Activated CD4-positive, alpha-beta memory T cell treated with anti-CD3 and anti-CD28 coated beads for 36 hours (primary cell): ENCODE measurements around the gene PGLYRP3. TPM values are rescaled to one million over a fixed set of nuclear protein-coding genes. Genes with fewer than 3 reads are reported as not detected.

Source experiments
- CTCF ChIA-PET: fragments of 350-600 bp; sonication (Branson Sonifier 250); formaldehyde crosslinking; loops from one replicate; lab custom pipeline; 2021; ENCODE audit warnings: antibody characterized with exemption, inconsistent platforms; lab: Charles Lee
- POLR2A ChIA-PET: fragments of 350-600 bp; sonication (Branson Sonifier 250); formaldehyde crosslinking; loops from one replicate; lab custom pipeline; 2021; ENCODE audit warnings: antibody characterized with exemption; lab: Charles Lee
- DNase-seq: peaks from one replicate; pipeline ENCODE4 v3.0.0-alpha.2; 2020
- H3K27ac Mint-ChIP-seq: one replicate; pipeline ENCODE4 v1.8.0; 2021; ENCODE audit warnings: mixed read lengths
- H3K27me3 Mint-ChIP-seq: one replicate; pipeline ENCODE4 v1.8.0; 2021; ENCODE audit warnings: mixed read lengths
- H3K36me3 Mint-ChIP-seq: one replicate; pipeline ENCODE4 v1.8.0; 2021; ENCODE audit warnings: mixed read lengths
- H3K4me1 Mint-ChIP-seq: one replicate; pipeline ENCODE4 v1.8.0; 2021; ENCODE audit warnings: low read depth, mixed read lengths
- H3K4me3 Mint-ChIP-seq: one replicate; pipeline ENCODE4 v1.8.0; 2021; ENCODE audit warnings: mild to moderate bottlenecking, mixed read lengths
- H3K9me3 Mint-ChIP-seq: one replicate; pipeline ENCODE4 v1.8.0; 2021; ENCODE audit warnings: mixed read lengths
- intact Hi-C: fragments of 100-400 bp; cut with micrococcal nuclease; formaldehyde crosslinking; loops from one replicate; pipeline ENCODE4 v1.15.1; 2023
- total RNA-seq, 2 experiments: library from RNA; stranded (reverse); gene quantifications; one replicate each; pipeline ENCODE4 v1.2.3, GENCODE V29; 2021

Gene PGLYRP3, protein sequence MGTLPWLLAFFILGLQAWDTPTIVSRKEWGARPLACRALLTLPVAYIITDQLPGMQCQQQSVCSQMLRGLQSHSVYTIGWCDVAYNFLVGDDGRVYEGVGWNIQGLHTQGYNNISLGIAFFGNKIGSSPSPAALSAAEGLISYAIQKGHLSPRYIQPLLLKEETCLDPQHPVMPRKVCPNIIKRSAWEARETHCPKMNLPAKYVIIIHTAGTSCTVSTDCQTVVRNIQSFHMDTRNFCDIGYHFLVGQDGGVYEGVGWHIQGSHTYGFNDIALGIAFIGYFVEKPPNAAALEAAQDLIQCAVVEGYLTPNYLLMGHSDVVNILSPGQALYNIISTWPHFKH
- total RNA-seq, result not detected

DNA sequence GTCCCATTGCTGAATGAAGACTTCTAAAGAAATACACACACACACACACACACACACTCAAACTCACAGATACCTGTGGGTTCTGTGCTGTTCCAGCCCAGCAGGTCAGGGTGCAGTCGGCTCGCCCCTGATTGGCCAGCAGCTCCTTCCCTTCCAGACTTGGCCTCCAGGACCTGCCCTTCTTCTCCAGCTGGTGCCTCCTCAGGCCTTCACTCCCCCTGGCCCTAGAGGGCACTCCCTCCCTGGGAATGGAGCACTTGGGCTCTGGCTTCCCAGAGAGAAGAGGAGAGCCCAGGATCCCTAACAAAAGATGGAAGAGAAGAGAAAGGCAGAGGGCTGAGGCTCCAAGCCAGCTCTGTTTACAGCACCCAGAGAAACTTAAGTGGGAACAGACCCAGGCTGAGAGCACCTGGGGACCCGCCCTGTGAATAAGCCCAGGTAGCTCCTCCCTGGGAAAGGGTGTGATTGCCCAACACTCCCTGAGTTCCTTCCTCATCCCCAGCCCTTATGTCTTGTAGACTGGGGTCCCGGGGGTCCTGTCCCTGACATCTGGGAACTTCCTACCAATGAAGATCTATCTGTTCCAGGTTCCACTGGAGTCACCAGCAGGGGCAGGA, at the start of gene PGLYRP3:
TSS of gene PGLYRP3 (minus strand) at position 383 of the 617 bp plus-strand sequence. CDS start 2,287 bp downstream, outside the sequence.
- H3K36me3 Mint-ChIP-seq, result no peaks in the 10 kb centered on the region
- no peak within 1 kb of the TSS for H3K4me3 Mint-ChIP-seq
- no peak for DNase-seq
- H3K27me3 Mint-ChIP-seq, result peaks cover 7% of the 10 kb centered on the region
- H3K4me1 Mint-ChIP-seq, result no peaks in the 10 kb centered on the region
- ChIA-PET POLR2A (no interaction called here), CTCF (interaction anchor here (1.1 kb wide), 1 partner anchor 40 kb away, joined by 3 read pairs; no protein-coding TSS in a partner anchor)
- no peak within 1 kb of the TSS for H3K27ac Mint-ChIP-seq
- H3K9me3 Mint-ChIP-seq, result peaks cover 2% of the 10 kb centered on the region
- intact Hi-C loops, result no loop called here

DNA sequence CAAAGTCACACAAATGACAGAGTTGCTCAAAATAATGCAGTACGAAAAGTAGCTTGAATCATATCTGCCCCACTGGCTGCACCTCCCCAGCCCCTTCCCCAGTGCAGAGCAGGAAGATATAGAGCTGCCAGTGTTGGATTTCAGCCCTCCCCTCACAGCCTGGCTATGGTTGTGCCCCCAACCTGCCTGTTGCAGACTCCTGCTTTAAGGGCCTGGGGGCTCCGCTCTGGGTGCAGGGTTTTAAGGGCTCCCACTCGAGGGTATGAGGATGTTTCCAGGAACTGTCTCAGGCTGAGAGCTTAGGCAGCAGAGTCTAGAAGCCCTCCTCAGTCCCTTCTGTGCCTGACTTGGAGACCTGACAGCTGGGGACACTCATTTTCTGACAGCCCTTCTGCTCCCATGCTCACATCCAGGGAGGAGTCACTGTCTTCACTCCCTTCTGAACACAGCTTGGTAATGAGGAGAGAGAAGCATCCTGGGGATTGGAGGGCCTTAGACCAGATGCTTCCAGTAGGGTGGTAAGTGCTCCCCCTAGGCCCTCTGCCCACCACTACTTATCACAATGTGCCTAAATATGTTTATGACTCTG, 49.5 kb upstream of the PGLYRP3 start:
- intact Hi-C loops, result no loop called here
- H3K4me1 Mint-ChIP-seq, result peaks cover 8% of the 10 kb centered on the region

DNA sequence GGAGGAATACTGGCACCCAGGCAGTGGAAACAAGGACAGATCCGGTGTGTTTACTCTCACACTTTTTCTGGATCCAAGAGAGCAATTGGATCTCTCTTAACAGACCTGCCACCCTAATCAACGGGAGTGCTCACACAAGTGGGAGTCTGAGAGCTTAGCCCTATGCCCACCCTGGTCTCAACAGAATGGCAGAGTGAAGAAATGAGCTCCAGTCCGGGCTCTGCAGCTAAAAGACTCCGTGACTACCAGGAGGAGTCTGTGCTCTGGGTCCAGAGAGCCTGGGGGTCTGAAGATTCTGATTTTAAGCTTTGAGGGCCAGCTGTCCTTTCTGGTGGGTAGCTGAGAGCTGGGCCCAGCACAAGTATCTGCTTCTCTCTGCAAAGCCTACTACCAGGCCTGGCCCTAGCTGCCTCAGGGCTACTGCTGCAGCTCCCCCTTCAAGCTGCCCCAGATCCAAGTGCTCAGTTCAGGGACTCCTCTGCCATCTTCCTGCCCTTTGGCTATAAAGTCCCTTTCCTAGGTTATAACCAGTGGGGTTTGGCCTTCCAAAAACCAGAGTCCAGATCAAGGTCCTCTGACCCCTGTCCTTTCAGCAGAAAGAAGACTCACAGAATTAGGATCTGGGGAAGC, 48.8 kb upstream of the PGLYRP3 start:
- no peak for DNase-seq
- Mint-ChIP-seq H3K27me3 (peaks cover 6% of the 10 kb centered on the region), H3K4me1 (peaks cover 13% of the 10 kb centered on the region), H3K4me3 (no peak overlapping the region), H3K36me3 (no peaks in the 10 kb centered on the region), H3K9me3 (no peaks in the 10 kb centered on the region), H3K27ac (no peak overlapping the region)
- intact Hi-C loops, result no loop called here
- CTCF ChIA-PET, result interaction anchor here (0.9 to 1.5 kb wide), 3 partner anchors 8 to 133 kb away, joined by 3 to 5 read pairs (median 3); no protein-coding TSS in a partner anchor
- POLR2A ChIA-PET, result no interaction called here

More for the DNA sequence above, 49.5 kb upstream of the PGLYRP3 start:
- CTCF ChIA-PET, result interaction anchor here (1.2 to 1.5 kb wide), 2 partner anchors 104 to 133 kb away, joined by 3 to 5 read pairs; no protein-coding TSS in a partner anchor
- POLR2A ChIA-PET, result no interaction called here
- H3K36me3 Mint-ChIP-seq, result no peaks in the 10 kb centered on the region
- H3K4me3 Mint-ChIP-seq, result no peak overlapping the region
- H3K9me3 Mint-ChIP-seq, result no peaks in the 10 kb centered on the region
- peaks cover 6% of the 10 kb centered on the region for H3K27me3 Mint-ChIP-seq
- DNase-seq, result no peak
- H3K27ac Mint-ChIP-seq, result no peak overlapping the region

DNA sequence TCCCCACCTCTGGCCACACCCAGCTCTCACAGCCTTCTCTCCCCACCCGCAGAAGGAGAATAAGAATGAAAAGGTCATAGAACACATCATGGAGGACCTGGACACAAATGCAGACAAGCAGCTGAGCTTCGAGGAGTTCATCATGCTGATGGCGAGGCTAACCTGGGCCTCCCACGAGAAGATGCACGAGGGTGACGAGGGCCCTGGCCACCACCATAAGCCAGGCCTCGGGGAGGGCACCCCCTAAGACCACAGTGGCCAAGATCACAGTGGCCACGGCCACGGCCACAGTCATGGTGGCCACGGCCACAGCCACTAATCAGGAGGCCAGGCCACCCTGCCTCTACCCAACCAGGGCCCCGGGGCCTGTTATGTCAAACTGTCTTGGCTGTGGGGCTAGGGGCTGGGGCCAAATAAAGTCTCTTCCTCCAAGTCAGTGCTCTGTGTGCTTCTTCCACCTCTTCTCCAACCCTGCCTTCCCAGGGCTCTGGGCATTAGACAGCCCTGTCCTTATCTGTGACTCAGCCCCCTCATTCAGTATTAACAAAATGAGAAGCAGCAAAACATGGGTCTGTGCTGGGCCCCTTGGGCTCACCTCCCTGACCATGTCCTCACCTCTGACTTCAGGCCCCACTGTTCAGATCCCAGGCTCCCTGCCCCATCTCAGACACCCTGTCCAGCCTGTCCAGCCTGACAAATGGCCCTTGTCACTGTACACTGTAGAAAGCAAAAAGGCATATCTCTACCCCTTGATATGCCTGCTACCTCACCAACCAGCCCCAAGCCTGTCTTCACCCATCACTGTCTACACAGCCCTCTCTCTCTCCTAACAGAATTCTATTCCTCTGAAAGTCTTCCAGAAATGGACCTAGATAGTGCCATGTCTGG, 48.1 kb upstream of the PGLYRP3 start:
- ChIA-PET CTCF (interaction anchor here (0.9 kb wide), 1 partner anchor 8 kb away, joined by 3 read pairs; no protein-coding TSS in a partner anchor), POLR2A (no interaction called here)
- H3K27me3 Mint-ChIP-seq, result peaks cover 4% of the 10 kb centered on the region
- DNase-seq, result no peak
- H3K9me3 Mint-ChIP-seq, result no peaks in the 10 kb centered on the region
- H3K27ac Mint-ChIP-seq, result no peak overlapping the region
- H3K4me1 Mint-ChIP-seq, result peaks cover 13% of the 10 kb centered on the region
- H3K4me3 Mint-ChIP-seq, result no peak overlapping the region
- intact Hi-C loops, result no loop called here
- no peaks in the 10 kb centered on the region for H3K36me3 Mint-ChIP-seq

DNA sequence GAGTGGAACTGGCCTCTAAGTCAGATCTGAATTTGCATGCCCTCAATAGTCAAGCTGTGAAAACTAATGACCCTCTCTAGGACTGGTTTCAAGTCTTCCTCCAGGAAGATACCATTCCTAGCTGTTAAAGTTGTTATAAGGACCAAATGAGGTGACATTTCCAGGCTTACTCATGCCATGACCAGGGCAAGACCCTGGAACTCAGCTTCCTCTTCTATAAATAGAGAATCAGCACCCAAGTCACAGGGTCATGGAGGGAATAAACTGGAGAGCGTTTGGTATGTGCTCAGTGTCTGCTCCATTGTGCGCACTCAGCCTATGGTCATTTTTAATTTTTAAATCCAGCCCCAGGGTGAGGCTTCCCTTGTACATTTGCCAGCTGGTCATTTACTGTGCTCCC, 47.4 kb upstream of the PGLYRP3 start:
- Mint-ChIP-seq H3K27ac (no peak overlapping the region), H3K4me3 (no peak overlapping the region), H3K27me3 (peaks cover 3% of the 10 kb centered on the region), H3K4me1 (peaks cover 13% of the 10 kb centered on the region), H3K36me3 (no peaks in the 10 kb centered on the region), H3K9me3 (no peaks in the 10 kb centered on the region)
- ChIA-PET POLR2A (no interaction called here), CTCF (no interaction called here)
- DNase-seq, result no peak
- intact Hi-C loops, result no loop called here

DNA sequence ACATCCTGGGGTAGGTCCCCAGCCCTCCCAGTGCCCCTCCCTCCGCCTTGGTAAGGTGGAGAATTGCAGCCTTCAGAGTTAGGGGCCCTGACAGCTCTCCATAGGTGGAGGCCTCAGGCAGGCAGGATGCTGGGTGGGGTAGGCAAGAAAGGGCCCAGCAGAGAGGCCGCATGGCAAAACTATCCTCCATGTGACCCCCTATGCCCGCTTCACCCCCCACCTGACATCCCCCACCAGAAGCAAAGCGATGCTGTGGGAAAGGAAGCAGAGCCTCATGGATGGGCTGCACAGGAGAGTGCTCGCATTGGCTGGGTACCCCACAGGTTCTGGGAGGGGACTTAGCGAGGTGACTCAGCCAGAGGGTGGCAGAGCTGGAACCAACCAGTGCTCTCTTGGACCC, 46.5 kb upstream of the PGLYRP3 start:
- no peaks in the 10 kb centered on the region for H3K36me3 Mint-ChIP-seq
- H3K27ac Mint-ChIP-seq, result no peak overlapping the region
- CTCF ChIA-PET, result no interaction called here
- no peak overlapping the region for H3K4me3 Mint-ChIP-seq
- H3K9me3 Mint-ChIP-seq, result no peaks in the 10 kb centered on the region
- H3K4me1 Mint-ChIP-seq, result peaks cover 13% of the 10 kb centered on the region
- POLR2A ChIA-PET, result no interaction called here
- H3K27me3 Mint-ChIP-seq, result peaks cover 3% of the 10 kb centered on the region
- intact Hi-C loops, result no loop called here
- DNase-seq, result no peak

DNA sequence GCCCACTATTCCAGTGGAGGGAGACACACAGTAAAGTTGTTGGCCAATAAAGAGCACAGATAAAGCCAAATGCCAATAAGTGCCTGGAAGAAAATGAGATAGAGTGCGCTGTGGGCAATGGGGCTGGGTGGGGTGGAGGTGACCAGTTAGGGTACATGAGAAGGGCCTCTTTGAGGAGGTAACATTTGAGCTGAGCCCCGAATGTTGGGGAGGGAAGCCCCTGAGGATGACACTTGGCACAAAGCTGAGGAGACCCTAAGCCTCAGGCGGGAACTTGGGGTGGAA, 45.9 kb upstream of the PGLYRP3 start:
- POLR2A ChIA-PET, result no interaction called here
- Mint-ChIP-seq H3K27ac (no peak overlapping the region), H3K27me3 (peaks cover 3% of the 10 kb centered on the region), H3K4me1 (peaks cover 13% of the 10 kb centered on the region), H3K36me3 (no peaks in the 10 kb centered on the region), H3K4me3 (no peak overlapping the region), H3K9me3 (no peaks in the 10 kb centered on the region)
- DNase-seq, result no peak
- CTCF ChIA-PET, result interaction anchor here (1.1 to 8.2 kb wide), 3 partner anchors 13 to 137 kb away, joined by 3 to 186 read pairs (median 3); no protein-coding TSS in a partner anchor
- intact Hi-C loops, result no loop called here

DNA sequence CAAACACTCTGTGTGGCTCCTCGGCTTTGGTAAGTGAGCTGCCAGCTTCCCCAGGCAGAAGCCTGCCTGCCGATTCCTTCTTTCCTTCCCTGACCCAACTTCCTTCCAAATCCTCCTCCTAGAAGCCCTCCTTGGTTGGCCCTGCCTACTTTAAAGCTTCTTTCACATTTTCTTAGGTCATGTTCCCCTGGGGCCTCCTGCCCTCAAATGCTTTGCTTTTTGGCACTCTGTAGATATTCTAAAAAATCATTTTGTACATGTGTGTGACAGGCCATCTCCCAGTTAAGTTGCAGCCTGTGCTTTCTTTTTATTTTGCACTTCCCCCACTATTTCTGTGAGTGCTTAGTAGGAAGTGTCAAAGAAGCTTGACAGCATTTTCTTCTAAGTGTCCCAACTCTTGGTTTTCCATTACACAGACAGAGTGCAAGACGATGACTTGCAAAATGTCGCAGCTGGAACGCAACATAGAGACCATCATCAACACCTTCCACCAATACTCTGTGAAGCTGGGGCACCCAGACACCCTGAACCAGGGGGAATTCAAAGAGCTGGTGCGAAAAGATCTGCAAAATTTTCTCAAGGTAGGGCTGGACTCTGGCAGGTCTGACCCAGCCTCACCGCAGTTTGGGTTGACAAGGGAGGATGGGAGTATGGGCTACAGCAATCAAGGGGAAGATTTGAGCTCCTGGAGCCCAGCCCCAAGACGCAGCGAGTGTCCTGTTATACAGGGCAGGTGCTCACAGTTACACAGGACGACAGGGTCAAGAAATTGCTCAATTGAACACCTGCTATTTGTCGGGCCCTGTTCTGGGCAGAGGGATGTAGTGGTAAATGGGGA, 45.3 kb upstream of the PGLYRP3 start, which contains the start of gene S100A9:
TSS of gene S100A9 (plus strand) at position 2 of the 838 bp plus-strand sequence. CDS start at position 432, 430 bp downstream.
- Mint-ChIP-seq H3K4me3 (no peak within 1 kb of the TSS), H3K36me3 (no peaks in the 10 kb centered on the region), H3K27ac (no peak within 1 kb of the TSS), H3K27me3 (no peaks in the 10 kb centered on the region), H3K4me1 (peaks cover 13% of the 10 kb centered on the region), H3K9me3 (no peaks in the 10 kb centered on the region)
- ChIA-PET CTCF (interaction anchor here (1.1 to 8.2 kb wide), 3 partner anchors 12 to 137 kb away, joined by 3 to 186 read pairs (median 3); no protein-coding TSS in a partner anchor), POLR2A (no interaction called here)
- no peak for DNase-seq
- intact Hi-C loops, result no loop called here

DNA sequence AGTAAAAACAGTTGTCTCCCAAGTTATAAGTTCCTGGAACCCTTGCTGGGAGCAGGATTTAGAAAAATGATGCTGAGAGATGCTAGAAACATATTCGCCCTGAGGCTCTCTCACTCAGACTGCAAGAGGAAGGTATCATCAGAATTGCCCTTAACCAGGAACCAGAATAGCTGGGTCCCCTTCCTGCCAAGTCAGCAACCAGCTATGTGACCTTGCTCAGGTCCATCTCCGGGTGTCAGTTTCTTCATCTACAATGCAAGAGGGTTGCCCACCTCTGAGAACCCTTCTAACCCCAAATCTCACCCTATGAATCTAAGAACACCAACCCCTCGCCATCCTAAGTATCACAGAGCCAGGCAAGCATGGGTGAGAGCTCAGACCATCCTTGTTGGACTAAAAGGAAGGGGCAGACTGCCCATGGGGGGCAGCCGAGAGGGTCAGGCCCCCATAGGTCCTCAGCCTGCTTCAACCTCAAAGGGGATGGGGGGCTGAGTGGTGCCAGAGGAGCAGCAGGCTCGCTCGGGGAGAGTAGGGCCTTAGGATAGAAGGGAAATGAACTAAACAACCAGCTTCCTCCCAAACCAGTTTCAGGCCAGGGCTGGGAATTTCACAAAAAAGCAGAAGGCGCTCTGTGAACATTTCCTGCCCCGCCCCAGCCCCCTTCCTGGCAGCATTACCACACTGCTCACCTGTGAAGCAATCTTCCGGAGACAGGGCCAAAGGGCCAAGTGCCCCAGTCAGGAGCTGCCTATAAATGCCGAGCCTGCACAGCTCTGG, 44.5 kb upstream of the PGLYRP3 start:
- POLR2A ChIA-PET, result no interaction called here
- CTCF ChIA-PET, result interaction anchor here (1.5 to 8.2 kb wide), 2 partner anchors 11 to 138 kb away, joined by 3 to 186 read pairs; no protein-coding TSS in a partner anchor
- no peak overlapping the region for H3K4me3 Mint-ChIP-seq
- DNase-seq, result no peak
- intact Hi-C loops, result no loop called here
- no peak overlapping the region for H3K27ac Mint-ChIP-seq
- H3K4me1 Mint-ChIP-seq, result peaks cover 13% of the 10 kb centered on the region
- H3K9me3 Mint-ChIP-seq, result no peaks in the 10 kb centered on the region
- H3K27me3 Mint-ChIP-seq, result no peaks in the 10 kb centered on the region
- no peaks in the 10 kb centered on the region for H3K36me3 Mint-ChIP-seq

DNA sequence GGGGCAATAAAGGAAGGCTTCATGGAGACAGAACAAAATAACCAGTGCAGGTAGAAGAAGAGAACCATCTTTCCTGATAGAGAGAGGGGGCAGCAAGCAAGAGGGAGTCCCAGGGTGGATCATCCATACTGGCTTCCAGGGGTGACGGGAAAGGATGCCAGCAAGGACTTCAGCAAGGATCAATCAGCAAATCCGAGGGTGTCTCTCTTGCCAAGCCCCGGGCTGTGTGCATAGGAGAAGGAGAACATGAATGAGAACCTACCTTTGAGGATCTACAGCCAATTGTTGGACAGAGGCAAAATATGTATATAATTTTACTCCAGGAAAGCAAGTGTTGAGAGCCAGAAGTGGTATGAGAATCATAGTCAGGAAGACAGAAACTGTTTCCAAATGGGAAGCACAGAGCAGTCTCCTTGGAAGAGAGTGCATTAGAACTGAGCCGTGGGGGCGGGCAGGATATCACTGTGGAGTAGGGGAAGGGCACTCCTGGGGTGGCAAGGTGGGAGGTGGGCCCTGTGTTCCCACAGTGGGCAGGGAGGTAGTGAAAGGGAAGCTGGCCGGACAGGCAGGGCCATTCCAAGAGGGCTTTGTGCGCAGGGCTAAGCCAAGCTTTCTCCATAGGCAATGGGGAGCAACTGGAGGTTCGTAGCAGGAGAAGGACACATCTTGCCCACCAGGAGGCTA, 43.8 kb upstream of the PGLYRP3 start:
- POLR2A ChIA-PET, result no interaction called here
- no peaks in the 10 kb centered on the region for H3K9me3 Mint-ChIP-seq
- no peak overlapping the region for H3K27ac Mint-ChIP-seq
- DNase-seq, result no peak
- CTCF ChIA-PET, result interaction anchor here (1.4 to 8.2 kb wide), 2 partner anchors 47 to 139 kb away, joined by 11 to 186 read pairs; no protein-coding TSS in a partner anchor
- intact Hi-C loops, result no loop called here
- no peaks in the 10 kb centered on the region for H3K36me3 Mint-ChIP-seq
- H3K27me3 Mint-ChIP-seq, result no peaks in the 10 kb centered on the region
- H3K4me3 Mint-ChIP-seq, result no peak overlapping the region
- H3K4me1 Mint-ChIP-seq, result peaks cover 13% of the 10 kb centered on the region
